Prostate gland (tissue), 2 donors: ENCODE results near the gene MUC7. TPM values are rescaled to one million over a fixed set of nuclear protein-coding genes. Genes with fewer than 3 reads are reported as not detected.

Experiments
- DNase-seq: peaks from one replicate; pipeline ENCODE4 v3.0.0-alpha.2; 2019; ENCODE audit warnings: low spot score
- H3K27ac ChIP-seq, 2 donors: fragments of 200-600 bp; sonication (generic); 2 replicates each; pipeline ENCODE4 v1.5.1; 2017 to 2019
- H3K27me3 ChIP-seq: fragments of 200-600 bp; sonication (generic); replicated peaks from 2 replicates; pipeline ENCODE4 v1.5.1; 2019; ENCODE audit not compliant: insufficient read depth
- H3K36me3 ChIP-seq, 2 donors: fragments of 200-600 bp; sonication (generic); 1 replicate in 1 of 2; 2 replicates in 1 of 2; pipeline versions ENCODE4 v1.5.1 to v1.8.1; 2017 to 2019
- H3K4me1 ChIP-seq: fragments of 200-600 bp; sonication (generic); replicated peaks from 2 replicates; pipeline ENCODE4 v1.5.1; 2019
- H3K4me3 ChIP-seq, 2 donors: fragments of 200-600 bp; sonication (generic); 2 replicates each; pipeline ENCODE4 v1.5.1; 2017 to 2019
- H3K9me3 ChIP-seq: fragments of 200-600 bp; sonication (generic); 2 replicates; pipeline ENCODE4 v1.5.1; 2017
- POLR2A ChIP-seq: fragments of 450-650 bp; IDR thresholded peaks from one replicate; pipeline ENCODE4 v1.6.1; 2016; ENCODE audit warnings: antibody characterized with exemption, mild to moderate bottlenecking
- POLR2AphosphoS5 ChIP-seq: sonication (generic); formaldehyde crosslinking; IDR thresholded peaks from one replicate; pipeline ENCODE4 v1.6.1; 2017; ENCODE audit warnings: antibody characterized with exemption
- WGBS: methylation state at CpG from one replicate; pipeline ENCODE4 v1.1.5; 2018; 5-methylcytosine and 5-hydroxymethylcytosine counted together
- intact Hi-C: fragments of 100-400 bp; cut with DNase I; formaldehyde crosslinking; loops from one replicate; pipeline ENCODE4 v1.14.2; 2022
- total RNA-seq, 2 donors: library from RNA; depleted of rRNA; stranded (reverse); fragments of >200 nt; gene quantifications; one replicate each; pipeline ENCODE4 v1.1.0, GENCODE V29; 2016
- TF ChIP-seq, protein P1 (sequence below), 4 experiments: fragments of 200-600 bp in 2 of 4; fragments of 450-650 bp in 2 of 4; sonication (generic) in 2 of 4; IDR thresholded peaks; 1 replicate in 3 of 4; 2 replicates in 1 of 4; pipeline ENCODE4 v1.5.1; 2016 to 2019; ENCODE audit warnings: antibody characterized with exemption in 4 of 4, mild to moderate bottlenecking in 2 of 4, moderate library complexity in 2 of 4

MUC7 gene
- not detected for total RNA-seq

GRCh38 chr4:70471897-70472296, at the start of gene MUC7:
MUC7 (plus strand) TSS chr4:70472197; CDS start chr4:70474022, 1,825 bp downstream.
- Histone ChIP-seq H3K9me3 (no peaks in the 10 kb centered on the region), H3K4me1 (no peaks in the 10 kb centered on the region), H3K27ac (no peak within 1 kb of the TSS), H3K27me3 (no peaks in the 10 kb centered on the region), H3K36me3 (no peaks in the 10 kb centered on the region), H3K4me3 (no peak within 1 kb of the TSS)
- intact Hi-C loops: no loop called here
- WGBS: 61% methylated on average over 4 of the region's 4 CpGs
- DNase-seq: no peak
- TF ChIP-seq POLR2A (no peak), POLR2AphosphoS5 (no peak)
- TF ChIP-seq, protein P1, sequence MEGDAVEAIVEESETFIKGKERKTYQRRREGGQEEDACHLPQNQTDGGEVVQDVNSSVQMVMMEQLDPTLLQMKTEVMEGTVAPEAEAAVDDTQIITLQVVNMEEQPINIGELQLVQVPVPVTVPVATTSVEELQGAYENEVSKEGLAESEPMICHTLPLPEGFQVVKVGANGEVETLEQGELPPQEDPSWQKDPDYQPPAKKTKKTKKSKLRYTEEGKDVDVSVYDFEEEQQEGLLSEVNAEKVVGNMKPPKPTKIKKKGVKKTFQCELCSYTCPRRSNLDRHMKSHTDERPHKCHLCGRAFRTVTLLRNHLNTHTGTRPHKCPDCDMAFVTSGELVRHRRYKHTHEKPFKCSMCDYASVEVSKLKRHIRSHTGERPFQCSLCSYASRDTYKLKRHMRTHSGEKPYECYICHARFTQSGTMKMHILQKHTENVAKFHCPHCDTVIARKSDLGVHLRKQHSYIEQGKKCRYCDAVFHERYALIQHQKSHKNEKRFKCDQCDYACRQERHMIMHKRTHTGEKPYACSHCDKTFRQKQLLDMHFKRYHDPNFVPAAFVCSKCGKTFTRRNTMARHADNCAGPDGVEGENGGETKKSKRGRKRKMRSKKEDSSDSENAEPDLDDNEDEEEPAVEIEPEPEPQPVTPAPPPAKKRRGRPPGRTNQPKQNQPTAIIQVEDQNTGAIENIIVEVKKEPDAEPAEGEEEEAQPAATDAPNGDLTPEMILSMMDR (IDR thresholded peaks at IDR 0.05): no peak

DNA sequence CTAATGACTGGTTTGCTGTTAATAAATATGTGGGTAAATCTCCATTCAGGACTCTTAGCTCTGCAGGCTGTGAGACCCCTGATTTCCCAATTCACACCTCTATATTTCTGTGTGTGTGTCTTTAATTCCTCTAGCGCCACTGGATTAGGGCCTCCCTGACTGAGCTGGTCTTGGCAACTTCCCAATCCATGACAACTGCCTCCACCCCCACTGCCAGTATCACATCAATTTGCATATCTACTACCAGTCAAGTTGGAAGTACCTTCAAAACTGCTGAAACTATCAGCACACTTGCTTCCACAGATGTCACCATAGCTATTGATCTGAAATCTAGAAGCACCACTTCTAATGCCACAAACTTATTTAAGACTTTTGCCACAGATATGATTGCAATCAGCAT, 46.7 kb upstream of the MUC7 start:
- intact Hi-C loops: no loop called here
- Histone ChIP-seq H3K9me3 (no peaks in the 10 kb centered on the region), H3K4me1 (no peaks in the 10 kb centered on the region), H3K4me3 (no peak overlapping the region), H3K27ac (no peak overlapping the region), H3K36me3 (no peaks in the 10 kb centered on the region), H3K27me3 (no peaks in the 10 kb centered on the region)
- TF ChIP-seq, protein P1 (IDR thresholded peaks at IDR 0.05): no peak
- TF ChIP-seq POLR2A (no peak), POLR2AphosphoS5 (no peak)
- DNase-seq: no peak
- WGBS: 93% methylated on average over 1 of the region's 1 CpG

DNA sequence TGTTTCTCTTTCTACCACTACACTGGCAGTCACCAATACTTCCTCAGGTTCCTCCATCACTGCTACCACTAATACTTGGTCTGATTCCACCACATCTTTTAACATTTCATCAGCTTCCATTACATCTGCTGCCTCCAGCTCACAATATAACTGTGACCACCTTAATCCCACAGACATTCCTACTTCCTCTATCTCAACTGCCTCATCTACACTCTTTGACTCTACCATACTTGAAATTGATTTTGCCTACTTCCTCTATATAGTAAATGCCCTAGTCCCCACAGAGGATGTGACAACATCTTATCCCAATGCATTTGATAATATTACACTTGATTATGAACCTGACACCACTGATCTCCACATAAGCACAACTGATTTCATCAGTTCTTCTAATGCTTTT, 45.2 kb upstream of the MUC7 start:
- intact Hi-C loops: no loop called here
- no peak overlapping the region for H3K4me3 ChIP-seq
- no peaks in the 10 kb centered on the region for H3K36me3 ChIP-seq
- no peak for DNase-seq
- no peaks in the 10 kb centered on the region for H3K4me1 ChIP-seq
- no peaks in the 10 kb centered on the region for H3K9me3 ChIP-seq
- TF ChIP-seq POLR2A: no peak
- TF ChIP-seq, protein P1 (IDR thresholded peaks at IDR 0.05): no peak
- TF ChIP-seq POLR2AphosphoS5: no peak
- H3K27me3 ChIP-seq: no peaks in the 10 kb centered on the region
- H3K27ac ChIP-seq: no peak overlapping the region

- Histone ChIP-seq H3K4me3 (no peak overlapping the region), H3K9me3 (no peaks in the 10 kb centered on the region), H3K36me3 (no peaks in the 10 kb centered on the region), H3K4me1 (no peaks in the 10 kb centered on the region), H3K27ac (no peak overlapping the region), H3K27me3 (no peaks in the 10 kb centered on the region)
- no peak for DNase-seq
- WGBS: 65% methylated on average over 7 of the region's 7 CpGs
- intact Hi-C loops: no loop called here
- TF ChIP-seq, protein P1 (IDR thresholded peaks at IDR 0.05): no peak
- TF ChIP-seq POLR2AphosphoS5 (no peak), POLR2A (no peak)
Observed at GRCh38 chr4:70437197-70437596, 34.8 kb upstream of the MUC7 start.

DNA sequence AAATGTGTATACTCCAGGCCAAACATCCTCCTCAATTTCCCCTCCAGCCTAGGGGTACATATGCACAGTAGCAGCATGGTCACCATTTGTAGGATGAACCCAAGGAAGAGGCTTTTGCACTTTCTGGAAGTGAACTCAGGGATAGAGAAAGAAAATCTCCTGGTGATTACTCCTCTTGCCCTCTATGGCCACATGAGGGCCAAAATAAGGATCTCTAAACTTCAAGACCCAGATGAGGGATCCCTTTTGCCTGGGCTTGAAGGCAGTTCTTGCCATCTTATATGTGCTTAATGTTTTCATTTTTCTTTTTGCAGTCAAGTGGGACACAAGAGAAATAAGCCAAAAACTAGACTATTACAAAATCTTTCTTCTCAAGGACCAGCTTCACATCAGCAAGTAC, 29.5 kb upstream of the MUC7 start:
- intact Hi-C loops: no loop called here
- no peaks in the 10 kb centered on the region for H3K27me3 ChIP-seq
- TF ChIP-seq POLR2A: no peak
- no peak for TF ChIP-seq POLR2AphosphoS5
- TF ChIP-seq, protein P1 (IDR thresholded peaks at IDR 0.05): no peak
- H3K9me3 ChIP-seq: no peaks in the 10 kb centered on the region
- DNase-seq: no peak
- H3K36me3 ChIP-seq: no peaks in the 10 kb centered on the region
- H3K27ac ChIP-seq: no peak overlapping the region
- no peaks in the 10 kb centered on the region for H3K4me1 ChIP-seq
- no peak overlapping the region for H3K4me3 ChIP-seq
